MCF 10A (cell line): ENCODE measurements around the gene DMAP1. TPM values are rescaled to one million over a fixed set of nuclear protein-coding genes. Genes with fewer than 3 reads are reported as not detected.

Source experiments
- BruUV-seq: library from RNA; stranded (reverse); fragments of 400-500 nt; replicated peaks from 2 replicates; lab custom pipeline; 2021; lab: Mats Ljungman, UMichigan
- CTCF ChIA-PET: fragments of 300-600 bp; sonication (Branson Sonifier 250); formaldehyde crosslinking; extraction: SDS; loops from one replicate; lab custom pipeline; 2021; ENCODE audit warnings: antibody characterized with exemption, inconsistent platforms; lab: Yijun Ruan, JAX
- POLR2A ChIA-PET: fragments of 300-600, 350-650 bp; sonication (Branson Sonifier 250); formaldehyde crosslinking; extraction: SDS; loops from one replicate; lab custom pipeline; 2020; ENCODE audit warnings: antibody characterized with exemption, inconsistent platforms; lab: Yijun Ruan, JAX
- DNase-seq: peaks from one replicate; pipeline ENCODE4 v3.0.0-alpha.2; 2018; ENCODE audit not compliant: unreplicated experiment
- H3K27ac Mint-ChIP-seq: one replicate; pipeline ENCODE4 v1.8.0; 2022; ENCODE audit warnings: mild to moderate bottlenecking, low read depth, mixed read lengths; ENCODE audit not compliant: unreplicated experiment
- H3K27me3 Mint-ChIP-seq: one replicate; pipeline ENCODE4 v1.8.0; 2022; ENCODE audit warnings: mixed read lengths; ENCODE audit not compliant: insufficient read depth, unreplicated experiment
- H3K36me3 Mint-ChIP-seq: one replicate; pipeline ENCODE4 v1.8.0; 2022; ENCODE audit warnings: mild to moderate bottlenecking, moderate library complexity, mixed read lengths; ENCODE audit not compliant: insufficient read depth, unreplicated experiment
- H3K4me1 Mint-ChIP-seq: one replicate; pipeline ENCODE4 v1.8.0; 2022; ENCODE audit warnings: mixed read lengths; ENCODE audit not compliant: insufficient read depth, unreplicated experiment
- H3K4me3 Mint-ChIP-seq: one replicate; pipeline ENCODE4 v1.8.0; 2022; ENCODE audit warnings: mild to moderate bottlenecking, moderate library complexity, mixed read lengths; ENCODE audit not compliant: unreplicated experiment
- H3K9me3 Mint-ChIP-seq: one replicate; pipeline ENCODE4 v1.8.0; 2022; ENCODE audit warnings: mixed read lengths; ENCODE audit not compliant: unreplicated experiment
- intact Hi-C: fragments of 100-400 bp; cut with micrococcal nuclease; formaldehyde crosslinking; loops from 2 replicates; pipeline ENCODE4 v1.14.1; 2022
- total RNA-seq: library from RNA; stranded (reverse); gene quantifications from 2 replicates; pipeline ENCODE4 v1.2.3, GENCODE V29; 2022
- TF ChIP-seq, protein P1 (sequence below): fragments of 200-600 bp; IDR thresholded peaks from one replicate; pipeline ENCODE4 v1.8.0; 2022; ENCODE audit warnings: antibody characterized with exemption, mild to moderate bottlenecking; ENCODE audit not compliant: unreplicated experiment

Gene DMAP1
- total RNA-seq, 1 experiment from 2014 or later, result 36.6 TPM

- DNase-seq, result no peak
- no peaks in the 10 kb centered on the region for H3K9me3 Mint-ChIP-seq
- TF ChIP-seq, protein P1, sequence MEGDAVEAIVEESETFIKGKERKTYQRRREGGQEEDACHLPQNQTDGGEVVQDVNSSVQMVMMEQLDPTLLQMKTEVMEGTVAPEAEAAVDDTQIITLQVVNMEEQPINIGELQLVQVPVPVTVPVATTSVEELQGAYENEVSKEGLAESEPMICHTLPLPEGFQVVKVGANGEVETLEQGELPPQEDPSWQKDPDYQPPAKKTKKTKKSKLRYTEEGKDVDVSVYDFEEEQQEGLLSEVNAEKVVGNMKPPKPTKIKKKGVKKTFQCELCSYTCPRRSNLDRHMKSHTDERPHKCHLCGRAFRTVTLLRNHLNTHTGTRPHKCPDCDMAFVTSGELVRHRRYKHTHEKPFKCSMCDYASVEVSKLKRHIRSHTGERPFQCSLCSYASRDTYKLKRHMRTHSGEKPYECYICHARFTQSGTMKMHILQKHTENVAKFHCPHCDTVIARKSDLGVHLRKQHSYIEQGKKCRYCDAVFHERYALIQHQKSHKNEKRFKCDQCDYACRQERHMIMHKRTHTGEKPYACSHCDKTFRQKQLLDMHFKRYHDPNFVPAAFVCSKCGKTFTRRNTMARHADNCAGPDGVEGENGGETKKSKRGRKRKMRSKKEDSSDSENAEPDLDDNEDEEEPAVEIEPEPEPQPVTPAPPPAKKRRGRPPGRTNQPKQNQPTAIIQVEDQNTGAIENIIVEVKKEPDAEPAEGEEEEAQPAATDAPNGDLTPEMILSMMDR, result no peak
- no peak overlapping the region for H3K4me3 Mint-ChIP-seq
- no peaks in the 10 kb centered on the region for H3K4me1 Mint-ChIP-seq
- H3K27ac Mint-ChIP-seq, result no peak overlapping the region
- no peaks in the 10 kb centered on the region for H3K27me3 Mint-ChIP-seq
- POLR2A ChIA-PET, result interaction anchor here (0.6 kb wide), 1 partner anchor 422 kb away, joined by 3 read pairs; no protein-coding TSS in a partner anchor
- peaks cover 10% of the 10 kb centered on the region for H3K36me3 Mint-ChIP-seq
- intact Hi-C loops, result no loop called here
- no TSS peak for BruUV-seq
- CTCF ChIA-PET, result interaction anchor here (0.6 to 2.3 kb wide), 3 partner anchors 96 to 348 kb away, joined by 3 to 7 read pairs (median 4); no protein-coding TSS in a partner anchor
Measured at GRCh38 chr1:44246806-44247205, 33.5 kb downstream of the DMAP1 start.

- Mint-ChIP-seq H3K27me3 (no peaks in the 10 kb centered on the region), H3K36me3 (peaks cover 10% of the 10 kb centered on the region), H3K4me3 (no peak overlapping the region), H3K9me3 (no peaks in the 10 kb centered on the region), H3K4me1 (no peaks in the 10 kb centered on the region), H3K27ac (no peak overlapping the region)
- TF ChIP-seq, protein P1, result no peak
- ChIA-PET CTCF (interaction anchor here (0.5 to 1.3 kb wide), 2 partner anchors 70 to 108 kb away, joined by 3 read pairs; no protein-coding TSS in a partner anchor), POLR2A (no interaction called here)
- intact Hi-C loops, result no loop called here
- DNase-seq, result no peak
- no TSS peak for BruUV-seq
Measured at GRCh38 chr1:44249543-44249942, 36.3 kb downstream of the DMAP1 start.

DNA sequence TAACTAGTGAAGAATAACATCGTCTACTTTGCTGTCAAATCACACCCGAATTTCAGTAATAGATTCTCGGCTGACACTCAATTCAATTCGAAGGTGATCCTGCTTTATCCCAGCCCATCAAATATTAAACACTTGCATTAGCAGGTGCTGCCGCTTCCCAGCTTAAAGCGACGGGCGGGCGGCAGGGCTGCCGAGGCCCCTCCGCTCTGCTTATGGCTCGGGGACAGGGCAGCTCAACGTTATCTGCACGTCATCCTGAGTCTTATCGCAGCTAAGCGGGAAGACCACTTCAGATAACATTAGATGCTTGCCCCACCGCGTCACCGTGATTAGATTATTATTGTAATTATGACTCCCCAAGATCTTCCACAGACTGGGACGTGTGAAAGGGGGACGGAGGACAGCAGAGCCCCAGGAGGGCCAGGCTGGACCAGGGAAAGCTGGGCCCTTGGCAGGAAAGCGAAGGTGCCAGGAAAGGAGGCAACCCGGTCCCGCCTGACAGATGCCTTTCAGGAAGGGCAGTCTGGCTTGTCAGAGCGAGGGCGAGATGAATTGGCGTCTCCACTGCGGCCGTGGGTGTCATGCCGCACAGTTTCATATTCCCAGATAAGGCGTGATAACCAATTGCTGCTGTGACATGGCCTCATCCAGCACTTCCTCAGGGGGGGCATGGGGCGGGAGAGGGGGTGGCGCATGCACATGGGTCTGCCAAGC is 37.0 kb downstream of the DMAP1 start:
- intact Hi-C loops, result no loop called here
- ChIA-PET CTCF (no interaction called here), POLR2A (no interaction called here)
- H3K4me1 Mint-ChIP-seq, result no peaks in the 10 kb centered on the region
- H3K36me3 Mint-ChIP-seq, result peaks cover 10% of the 10 kb centered on the region
- BruUV-seq, result no TSS peak
- no peak for DNase-seq
- no peaks in the 10 kb centered on the region for H3K27me3 Mint-ChIP-seq
- no peak overlapping the region for H3K27ac Mint-ChIP-seq
- no peak overlapping the region for H3K4me3 Mint-ChIP-seq
- TF ChIP-seq, protein P1, result no peak
- H3K9me3 Mint-ChIP-seq, result no peaks in the 10 kb centered on the region

DNA sequence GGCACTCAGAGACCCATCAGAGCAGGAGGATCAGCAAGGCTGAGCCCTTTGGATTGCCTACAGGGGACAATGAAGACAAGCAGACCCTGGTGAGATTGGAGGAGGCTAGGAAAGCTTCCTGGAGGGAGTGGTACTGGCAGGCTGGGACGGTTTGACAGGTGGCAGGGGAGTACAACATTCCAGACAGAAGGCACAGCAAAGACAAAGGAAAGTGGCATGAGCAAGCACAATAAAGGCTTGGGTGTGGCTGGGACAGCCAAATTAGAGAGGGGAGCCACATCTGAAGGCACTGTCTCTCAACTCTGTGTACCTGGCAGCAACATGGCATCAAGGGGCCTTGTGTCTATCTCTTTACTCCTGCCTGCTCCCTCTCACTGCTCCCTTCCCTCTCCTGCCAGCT is 38.2 kb downstream of the DMAP1 start:
- DNase-seq, result no peak
- Mint-ChIP-seq H3K27me3 (no peaks in the 10 kb centered on the region), H3K27ac (no peak overlapping the region), H3K4me1 (no peaks in the 10 kb centered on the region), H3K9me3 (no peaks in the 10 kb centered on the region), H3K36me3 (peaks cover 3% of the 10 kb centered on the region), H3K4me3 (no peak overlapping the region)
- CTCF ChIA-PET, result no interaction called here
- no TSS peak for BruUV-seq
- intact Hi-C loops, result no loop called here
- POLR2A ChIA-PET, result no interaction called here
- TF ChIP-seq, protein P1, result no peak
